HG02852 (cell line): ENCODE results near the gene MGLL.

Source experiments
- ATAC-seq: cut with Tn5 transposase; IDR thresholded peaks from one replicate; pipeline ENCODE4 v1.9.1; 2021; ENCODE audit warnings: mild to moderate bottlenecking, moderate library complexity; ENCODE audit not compliant: unreplicated experiment

Gene MGLL

DNA sequence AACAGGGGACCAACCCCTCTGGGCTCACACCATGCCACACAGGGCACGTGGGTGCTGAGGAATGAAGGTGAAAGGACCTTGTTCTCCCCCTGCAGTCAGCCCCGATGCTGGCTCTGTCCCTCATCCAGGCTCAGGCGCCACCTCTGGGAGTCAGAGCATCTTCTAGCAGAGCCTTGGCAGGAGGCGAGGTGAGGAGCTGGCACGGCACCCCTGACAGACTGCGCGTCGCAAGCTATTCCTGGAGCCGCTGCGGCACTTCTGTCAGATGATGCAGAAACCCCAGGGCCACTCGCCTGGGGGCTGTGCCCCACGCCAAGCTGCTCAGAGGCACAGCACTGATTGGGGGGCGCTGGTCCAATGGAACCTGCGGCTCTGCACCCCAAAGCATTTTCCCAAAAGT lies 62.0 kb downstream of the MGLL start:
- ATAC-seq, result no peak

- ATAC-seq, result no peak
Measured at GRCh38 chr3:127759826-127760225, 62.5 kb downstream of the MGLL start.

GRCh38 chr3:127758013-127758412 lies 64.3 kb downstream of the MGLL start:
- ATAC-seq, result no peak

- no peak for ATAC-seq
Measured at GRCh38 chr3:127755305-127755681, 67.0 kb downstream of the MGLL start.

DNA sequence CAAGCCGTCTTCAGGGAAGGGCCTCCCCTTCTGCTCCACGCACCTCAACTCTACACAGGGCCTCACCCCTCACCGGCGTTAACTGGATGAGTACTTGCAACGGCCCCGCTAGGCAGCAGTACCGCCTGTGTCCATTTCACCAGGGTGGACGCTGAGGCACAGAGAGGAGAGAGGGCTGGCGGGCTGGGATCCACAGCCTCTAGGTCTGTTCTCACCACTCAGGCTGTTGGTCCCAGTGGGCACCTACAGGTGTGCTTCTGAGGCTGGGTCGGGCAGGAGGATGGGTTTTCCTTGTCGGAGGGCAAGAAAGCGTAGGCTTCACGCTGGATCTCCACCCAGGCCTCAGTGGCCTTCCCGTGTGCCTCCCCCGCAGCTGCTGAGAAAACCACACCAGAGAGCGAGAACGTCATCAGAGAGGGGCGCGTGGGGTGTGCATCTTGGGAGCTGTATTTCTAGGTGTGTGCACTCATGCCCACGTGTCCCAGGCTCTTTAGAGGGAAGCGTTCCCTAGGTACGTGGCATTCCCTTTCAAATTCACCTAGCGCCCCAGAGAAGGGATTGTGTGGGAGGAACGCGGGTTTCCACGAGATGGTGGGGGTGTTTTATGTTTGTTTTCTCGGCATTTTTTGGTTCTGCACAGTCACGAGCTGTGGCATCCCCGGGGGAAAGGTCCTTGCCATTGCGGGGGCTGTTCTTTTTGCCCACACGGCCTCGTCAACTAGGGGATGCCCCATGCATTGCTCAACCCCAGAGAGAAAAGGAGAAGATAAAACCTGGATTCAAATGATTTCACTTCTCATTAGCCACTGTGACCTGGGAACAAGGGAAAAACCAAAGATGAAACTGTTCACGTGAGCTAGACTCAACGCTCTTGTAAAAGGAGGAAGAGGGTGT lies 67.7 kb downstream of the MGLL start:
- ATAC-seq, result no peak

DNA sequence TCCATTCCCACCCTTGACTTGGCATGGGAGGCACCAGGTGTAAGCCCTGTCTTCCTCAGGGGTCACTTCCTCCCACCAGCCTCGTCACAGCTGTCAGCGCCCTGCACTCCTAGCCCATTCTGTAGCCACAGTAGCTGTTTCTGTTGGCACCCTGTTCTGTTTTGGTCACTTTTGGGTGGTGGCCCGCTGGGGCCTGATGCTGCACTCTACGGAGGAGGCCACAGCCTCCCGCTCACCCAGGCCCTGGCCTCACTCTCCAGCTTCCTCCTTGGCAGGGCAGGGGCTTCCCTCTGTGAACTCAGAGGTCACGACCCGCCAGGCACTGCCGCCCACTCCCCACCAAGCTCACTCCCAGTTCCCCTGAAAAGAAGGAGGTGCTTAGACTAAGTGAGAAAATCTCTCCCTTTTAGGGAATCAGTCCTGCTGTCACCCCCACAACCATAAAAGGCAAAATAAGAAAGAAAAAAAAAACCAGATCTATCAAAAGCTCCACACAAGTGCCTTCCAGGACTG lies 68.4 kb downstream of the MGLL start:
- no peak for ATAC-seq

DNA sequence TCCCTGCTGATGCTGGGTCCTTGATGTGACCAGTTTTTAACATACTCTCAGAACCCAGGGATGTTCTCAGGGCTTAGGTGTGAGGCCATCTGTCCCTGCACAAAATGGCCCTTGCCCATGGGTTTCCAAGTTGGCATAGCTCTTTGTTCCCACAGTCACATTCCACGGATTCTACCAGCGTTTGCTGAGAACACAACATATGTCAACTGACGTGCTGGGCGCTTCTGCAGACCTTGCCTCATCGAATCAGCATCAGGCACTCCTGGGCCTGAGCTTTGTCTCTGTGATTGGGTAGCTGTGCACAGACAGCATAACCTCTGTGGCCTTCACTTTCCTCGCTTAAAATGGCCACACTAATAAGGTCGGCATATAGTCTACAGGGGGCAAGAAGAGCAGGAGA lies 69.0 kb downstream of the MGLL start:
- no peak for ATAC-seq

- no peak for ATAC-seq
Measured at GRCh38 chr3:127751782-127752181, 70.5 kb downstream of the MGLL start.

DNA sequence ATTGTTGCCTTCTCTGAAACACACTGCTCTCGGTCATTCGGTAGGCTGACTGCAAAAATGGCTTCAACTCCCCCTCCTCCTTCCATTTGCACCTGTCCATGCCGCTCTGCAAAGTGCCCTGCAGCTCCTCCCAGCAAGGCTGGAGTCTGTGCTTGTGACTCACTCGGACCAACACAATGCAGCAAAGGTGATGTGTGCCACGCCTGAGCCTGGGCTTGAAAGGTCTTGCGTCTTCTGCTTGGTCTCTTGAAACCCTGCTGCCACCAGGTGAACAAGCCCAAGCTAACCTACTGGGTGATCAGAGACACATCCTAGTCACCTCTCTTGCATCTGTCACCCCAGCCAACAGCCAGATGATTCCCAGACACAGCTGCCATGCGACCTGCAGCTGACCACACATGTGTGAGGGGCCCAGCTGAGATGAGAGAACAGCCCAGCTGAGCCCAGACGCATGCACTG lies 71.1 kb downstream of the MGLL start:
- ATAC-seq, result no peak

- ATAC-seq, result peak; percentile 38
Measured at GRCh38 chr3:127750226-127751031, 71.9 kb downstream of the MGLL start.

GRCh38 chr3:127749787-127750225 lies 72.5 kb downstream of the MGLL start:
- no peak for ATAC-seq

- no peak for ATAC-seq
Measured at GRCh38 chr3:127749361-127749760, 73.0 kb downstream of the MGLL start.

DNA sequence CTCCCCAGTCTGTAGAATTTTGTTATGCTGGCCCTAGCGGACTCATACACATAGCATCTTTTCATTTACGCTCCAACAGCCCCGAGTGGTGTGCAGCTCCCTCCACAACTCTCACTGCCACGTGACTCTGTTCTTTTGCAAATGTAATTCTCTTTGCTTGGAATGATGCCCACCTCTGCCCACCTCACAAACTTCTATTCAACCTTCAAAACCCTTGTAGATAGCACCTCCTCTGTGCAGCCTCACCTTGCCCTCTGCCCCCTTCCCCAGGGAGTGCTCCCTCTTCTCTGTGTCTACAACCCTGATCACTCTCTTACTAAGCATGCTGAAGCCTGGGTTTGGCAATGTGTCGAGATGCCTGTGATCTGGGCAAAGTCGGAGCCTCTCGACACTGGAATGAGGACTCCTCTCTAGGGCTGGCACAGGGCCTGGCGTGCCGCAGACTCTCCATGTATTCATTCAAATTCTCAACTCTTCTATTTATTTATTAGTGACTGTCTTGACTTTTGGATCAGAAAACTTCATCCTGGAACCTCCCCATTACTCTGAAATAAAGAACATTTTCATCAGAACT lies 73.5 kb downstream of the MGLL start:
- ATAC-seq, result no peak

DNA sequence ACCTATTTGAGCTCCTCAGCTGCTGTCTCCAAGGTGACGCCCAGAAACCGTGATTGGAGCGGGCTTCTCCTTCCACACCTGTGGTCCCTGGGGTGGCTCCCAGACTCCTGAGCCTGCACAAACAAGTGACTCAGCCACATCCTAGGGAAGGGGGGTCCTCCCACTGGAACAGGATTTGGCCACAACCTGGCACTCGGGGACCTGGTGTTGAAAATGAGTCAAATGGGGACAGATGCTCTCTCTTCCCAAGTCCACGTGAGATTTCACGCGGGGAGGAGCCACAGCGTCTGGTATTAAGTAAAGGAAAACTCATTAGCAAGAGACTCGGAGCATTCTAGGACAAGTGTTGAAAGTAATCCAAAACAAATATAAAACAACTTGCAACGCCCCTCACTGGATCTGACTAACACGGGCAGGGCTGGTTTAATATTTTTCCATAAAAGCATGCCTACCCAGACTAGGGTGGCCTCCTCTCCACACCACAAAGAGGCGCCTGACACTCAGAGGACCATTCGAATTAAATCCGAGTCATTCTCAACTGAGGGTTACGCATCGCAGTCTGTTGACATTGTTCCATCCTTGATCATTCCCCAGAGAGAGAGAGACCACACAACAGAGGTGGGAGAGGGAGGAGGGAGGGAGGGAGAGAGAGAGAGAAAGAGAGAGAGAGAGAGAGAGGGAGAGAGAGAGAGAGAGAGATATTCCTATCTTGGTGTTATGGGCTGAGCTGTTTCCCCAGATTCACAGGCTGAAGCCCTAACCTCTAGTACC lies 74.4 kb downstream of the MGLL start:
- no peak for ATAC-seq

DNA sequence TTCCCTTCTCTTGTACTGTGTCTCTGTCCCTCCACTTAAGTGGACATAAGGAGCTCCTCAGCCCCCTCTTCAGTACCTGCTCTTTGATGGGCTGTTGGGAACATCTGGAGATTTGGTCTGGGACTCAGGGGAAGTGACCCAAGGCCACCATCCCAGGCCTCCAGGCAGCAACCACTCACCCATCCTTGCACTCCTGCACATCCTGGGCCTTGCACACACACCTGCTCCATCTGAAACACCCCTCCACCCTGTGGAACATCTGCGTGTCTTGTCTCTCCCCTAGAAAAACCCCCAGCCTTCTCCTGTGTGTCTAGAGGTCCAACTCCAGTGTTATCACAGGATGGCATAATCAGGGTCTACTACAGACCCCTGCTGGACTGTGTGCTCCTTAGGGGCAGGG lies 75.2 kb downstream of the MGLL start:
- ATAC-seq, result no peak

DNA sequence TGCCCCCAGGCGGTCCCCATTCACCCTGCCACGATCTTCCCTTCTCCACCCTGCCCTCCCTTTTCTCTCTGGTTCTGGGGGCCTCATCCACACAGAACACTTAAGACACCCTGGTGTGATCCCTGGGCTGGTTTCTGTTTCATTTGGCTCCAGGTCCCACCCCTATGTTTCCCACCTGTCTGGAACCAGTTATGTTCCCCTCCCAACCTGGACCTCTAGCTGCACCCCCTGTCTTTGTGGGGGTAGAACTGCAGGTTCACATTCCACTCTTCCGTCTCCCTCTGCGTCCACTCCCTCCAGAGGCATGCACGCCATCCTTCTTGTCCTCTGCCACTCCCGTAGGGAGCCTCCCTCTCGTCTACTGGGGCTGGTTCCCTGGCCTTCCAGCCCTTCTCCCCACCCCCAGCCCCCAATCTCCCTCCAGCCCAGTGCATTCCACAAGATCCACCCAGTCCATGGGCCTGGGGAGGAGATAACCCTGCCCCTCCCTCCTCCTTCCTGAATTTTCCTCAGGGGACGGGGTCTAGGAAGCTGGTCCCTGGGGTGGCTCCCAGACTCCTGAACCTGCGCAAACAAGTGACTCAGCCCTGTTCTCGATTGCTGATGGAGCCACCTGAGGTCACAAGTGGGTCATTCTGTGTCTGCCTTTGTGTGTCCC lies 75.8 kb downstream of the MGLL start:
- no peak for ATAC-seq

DNA sequence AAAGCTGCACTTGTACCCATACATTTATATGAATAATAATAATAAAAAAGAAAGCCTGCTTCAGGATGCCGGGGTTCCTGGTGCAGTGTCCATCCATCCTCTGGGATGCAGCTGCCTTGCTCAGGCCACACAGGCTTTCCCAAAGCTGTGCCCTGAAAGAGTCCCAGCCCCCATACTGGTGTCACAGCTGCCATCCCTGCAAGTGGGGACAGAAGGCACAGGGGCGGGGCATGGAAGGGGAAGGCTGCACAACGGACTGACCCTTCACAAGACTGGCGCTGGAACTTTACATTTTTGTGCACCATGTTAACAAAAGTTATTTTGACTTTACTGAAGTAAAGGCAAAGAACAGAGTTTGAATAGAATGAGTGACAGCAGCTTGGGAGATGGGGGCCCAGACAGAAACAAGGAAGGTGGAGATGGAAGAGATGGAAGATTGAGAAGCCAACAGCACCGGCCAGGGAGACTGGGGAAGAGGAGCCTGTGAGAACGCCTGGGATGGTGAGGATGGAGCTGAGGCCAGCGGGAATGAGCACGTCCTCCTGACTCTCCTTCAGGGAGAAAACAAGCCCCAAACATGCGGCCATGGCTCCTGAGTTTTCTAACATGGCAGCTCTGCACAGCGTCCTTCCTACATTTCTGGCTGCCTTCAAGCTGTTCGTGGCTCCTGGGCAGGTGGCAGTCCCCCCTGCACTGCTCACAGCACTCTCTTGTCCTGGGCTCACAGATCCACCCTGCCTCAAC lies 76.5 kb downstream of the MGLL start:
- no peak for ATAC-seq

DNA sequence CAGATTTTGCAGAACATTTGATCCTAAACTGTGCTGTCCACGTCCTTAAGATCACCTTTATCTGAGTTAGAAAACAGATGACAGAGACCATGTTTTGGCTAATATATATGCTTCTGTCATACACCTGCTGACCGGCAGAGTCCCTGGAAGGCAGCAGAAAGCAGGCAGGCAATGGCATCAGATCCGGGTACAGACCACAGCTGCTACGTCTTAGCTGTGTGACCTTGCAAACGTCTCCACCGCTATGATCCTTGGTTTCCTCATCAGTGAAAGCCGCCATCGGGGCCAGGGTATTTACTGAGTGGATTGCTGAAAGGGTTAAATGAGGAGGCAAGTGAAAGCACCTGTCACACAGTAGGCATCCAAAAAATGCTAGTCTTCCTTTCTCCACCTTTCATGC lies 77.4 kb downstream of the MGLL start:
- ATAC-seq, result no peak

- no peak for ATAC-seq
Measured at GRCh38 chr3:127744253-127744815, 78.0 kb downstream of the MGLL start.
